ENCODE results near the gene RAB11FIP4. TPM values are rescaled to one million over a fixed set of nuclear protein-coding genes. Genes with fewer than 3 reads are reported as not detected.

The RAB11FIP4 gene
- total and polyA plus RNA-seq, 2 experiments from 2014 or later = 8.8 to 23.4 TPM

GRCh38 chr17:31492880-31493655 lies 101.6 kb downstream of the RAB11FIP4 start:
- H3K9me3 ChIP-seq (ENCODE audit: low read depth) = no peaks in the 10 kb centered on the region
- H3K4me1 ChIP-seq (ENCODE audit: low read depth) = peaks cover 14% of the 10 kb centered on the region
- no peak for TF ChIP-seq CTCF (IDR thresholded peaks at IDR 0.05; ENCODE audit: low read depth, low read length)
- H3K36me3 ChIP-seq = no peaks in the 10 kb centered on the region
- no peaks in the 10 kb centered on the region for H3K27me3 ChIP-seq
- DNase-seq (ENCODE audit: low read depth in 1 of 2, low spot score in 1 of 2) = no peak
- no peak overlapping the region for H3K4me3 ChIP-seq
- H3K27ac ChIP-seq = no peak overlapping the region

GRCh38 chr17:31493656-31494155 lies 102.2 kb downstream of the RAB11FIP4 start:
- Histone ChIP-seq H3K27ac (no peak overlapping the region), H3K4me1 (ENCODE audit: low read depth) (peaks cover 19% of the 10 kb centered on the region), H3K36me3 (no peaks in the 10 kb centered on the region), H3K4me3 (no peak overlapping the region), H3K27me3 (no peaks in the 10 kb centered on the region), H3K9me3 (ENCODE audit: low read depth) (no peaks in the 10 kb centered on the region)
- DNase-seq (ENCODE audit: low read depth in 1 of 2, low spot score in 1 of 2) = no peak
- no peak for TF ChIP-seq CTCF (IDR thresholded peaks at IDR 0.05; ENCODE audit: low read depth, low read length)

DNA sequence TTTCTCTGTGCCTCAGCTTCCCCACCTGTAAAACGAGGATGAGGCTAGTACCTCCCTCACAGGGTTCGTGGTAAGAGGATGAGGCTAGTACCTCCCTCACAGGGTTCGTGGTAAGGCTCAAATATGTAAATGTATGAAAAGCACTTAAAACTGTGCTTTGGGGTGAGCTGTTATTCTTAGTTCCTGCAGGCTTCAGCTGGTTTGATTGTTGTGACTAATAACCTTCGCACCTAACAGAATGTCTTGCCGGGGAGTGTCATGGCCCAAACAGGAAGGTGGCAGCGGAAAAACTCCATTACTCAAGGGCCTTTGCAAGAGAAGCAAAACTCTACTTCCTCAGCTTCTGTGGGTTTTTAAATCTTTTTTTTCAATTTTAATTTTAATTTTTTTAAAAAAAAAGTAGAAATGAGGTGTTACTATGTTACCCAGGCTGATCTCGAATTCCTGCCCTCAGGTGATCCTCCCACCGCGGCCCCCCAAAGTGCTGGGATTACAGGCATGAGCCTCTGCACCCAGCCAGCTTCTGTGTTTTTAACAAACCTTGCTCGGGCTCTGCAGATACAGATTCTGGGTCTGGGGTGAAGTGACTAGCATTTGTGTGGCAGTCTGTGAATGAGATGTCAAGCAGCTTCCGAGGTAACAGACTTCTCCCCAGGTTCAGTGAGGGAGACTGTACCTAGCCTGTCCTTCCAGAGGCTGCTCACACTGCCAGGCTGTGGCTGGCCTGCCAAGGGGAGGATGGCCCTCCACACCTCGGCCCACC lies 103.0 kb downstream of the RAB11FIP4 start:
- DNase-seq (ENCODE audit: low read depth in 1 of 2, low spot score in 1 of 2) = no peak
- peaks cover 21% of the 10 kb centered on the region for H3K4me1 ChIP-seq (ENCODE audit: low read depth)
- no peak for TF ChIP-seq CTCF (IDR thresholded peaks at IDR 0.05; ENCODE audit: low read depth, low read length)

GRCh38 chr17:31495022-31495885 lies 103.8 kb downstream of the RAB11FIP4 start:
- H3K27ac ChIP-seq = no peak overlapping the region

More for the DNA sequence above, 103.0 kb downstream of the RAB11FIP4 start:
- Histone ChIP-seq H3K4me3 (no peak overlapping the region), H3K36me3 (no peaks in the 10 kb centered on the region), H3K27me3 (no peaks in the 10 kb centered on the region), H3K27ac (no peak overlapping the region), H3K9me3 (ENCODE audit: low read depth) (no peaks in the 10 kb centered on the region)

More at GRCh38 chr17:31495022-31495885, 103.8 kb downstream of the RAB11FIP4 start:
- Histone ChIP-seq H3K27me3 (no peaks in the 10 kb centered on the region), H3K9me3 (ENCODE audit: low read depth) (no peaks in the 10 kb centered on the region), H3K4me1 (ENCODE audit: low read depth) (peaks cover 21% of the 10 kb centered on the region), H3K4me3 (no peak overlapping the region), H3K36me3 (no peaks in the 10 kb centered on the region)
- no peak for TF ChIP-seq CTCF (IDR thresholded peaks at IDR 0.05; ENCODE audit: low read depth, low read length)
- no peak for DNase-seq (ENCODE audit: low read depth in 1 of 2, low spot score in 1 of 2)

All from cardiac muscle cell (in vitro differentiated cells and primary cell).